Neural cell (in vitro differentiated cells): ENCODE measurements around the gene SLC16A2. TPM values are rescaled to one million over a fixed set of nuclear protein-coding genes. Genes with fewer than 3 reads are reported as not detected.

Experiments
- H2AFZ ChIP-seq: fragments of 200-600, 300-800 bp; sonication (generic), shearing (Covaris generic); 2 replicates; pipeline ENCODE4 v1.6.0; 2014; ENCODE audit warnings: low read depth, mild to moderate bottlenecking, antibody characterized with exemption, low read length, moderate library complexity
- H3F3A ChIP-seq: fragments of 200-600 bp; shearing (Covaris generic); 2 replicates; pipeline ENCODE4 v1.6.1; 2016; ENCODE audit warnings: mild to moderate bottlenecking, moderate library complexity, mixed read lengths, antibody characterized with exemption, low read length; ENCODE audit not compliant: insufficient read depth, poor library complexity, severe bottlenecking
- H3K27ac ChIP-seq: fragments of 200-600, 300-800 bp; sonication (generic), shearing (Covaris generic); 2 replicates; pipeline ENCODE4 v1.5.1; 2014; ENCODE audit warnings: mild to moderate bottlenecking, low read length, moderate library complexity
- H3K27me3 ChIP-seq: fragments of 300-800, 200-600 bp; sonication (generic), shearing (Covaris generic); 2 replicates; pipeline ENCODE4 v1.6.0; 2014; ENCODE audit warnings: mild to moderate bottlenecking, low read depth, low read length, moderate library complexity; ENCODE audit not compliant: insufficient read depth
- H3K36me3 ChIP-seq: fragments of 300-800, 200-600 bp; sonication (generic), shearing (Covaris generic); 2 replicates; pipeline ENCODE4 v1.5.1; 2014; ENCODE audit warnings: mild to moderate bottlenecking, antibody characterized with exemption, low read length, moderate library complexity; ENCODE audit not compliant: insufficient read depth
- H3K4me2 ChIP-seq: fragments of 300-800, 200-600 bp; sonication (generic), shearing (Covaris generic); 2 replicates; pipeline ENCODE4 v1.6.0; 2014; ENCODE audit warnings: mild to moderate bottlenecking, low read length
- H3K4me3 ChIP-seq: fragments of 300-800, 200-600 bp; sonication (generic), shearing (Covaris generic); 2 replicates; pipeline ENCODE4 v1.5.1; 2014; ENCODE audit warnings: mild to moderate bottlenecking, low read length, moderate library complexity
- H3K79me2 ChIP-seq: fragments of 200-600 bp; shearing (Covaris generic); replicated peaks from 2 replicates; pipeline ENCODE4 v1.6.0; 2014; ENCODE audit warnings: mild to moderate bottlenecking, low read length, moderate library complexity; ENCODE audit not compliant: insufficient read depth
- H3K9ac ChIP-seq: fragments of 300-800, 200-600 bp; sonication (generic), shearing (Covaris generic); 2 replicates; pipeline ENCODE4 v1.6.1; 2016; ENCODE audit warnings: mild to moderate bottlenecking, low read length, mixed read lengths
- H3K9me2 ChIP-seq: fragments of 200-600 bp; shearing (Covaris generic); 2 replicates; pipeline ENCODE4 v1.6.1; 2016; ENCODE audit warnings: mild to moderate bottlenecking, low read length, mixed read lengths; ENCODE audit not compliant: insufficient read depth
- H3K9me3 ChIP-seq: fragments of 200-600, 300-800 bp; sonication (generic), shearing (Covaris generic); 2 replicates; pipeline ENCODE4 v1.6.1; 2016; ENCODE audit warnings: mild to moderate bottlenecking, mixed run types, low read length, moderate library complexity, mixed read lengths
- H4K20me1 ChIP-seq: fragments of 200-600 bp; shearing (Covaris generic); 2 replicates; pipeline ENCODE4 v1.6.1; 2016; ENCODE audit warnings: mild to moderate bottlenecking, mixed run types; ENCODE audit not compliant: insufficient read depth
- EP300 ChIP-seq: fragments of 450-650 bp; conservative IDR thresholded peaks from 2 replicates; pipeline ENCODE4 v1.6.1; 2014; ENCODE audit warnings: antibody characterized with exemption, mild to moderate bottlenecking, moderate library complexity; ENCODE audit not compliant: poor library complexity, severe bottlenecking
- EZH2 ChIP-seq: fragments of 200-600, 300-800 bp; shearing (Covaris generic), sonication (generic); IDR thresholded peaks from 2 replicates; pipeline ENCODE4 v1.6.1; 2014; ENCODE audit warnings: antibody characterized with exemption, low read length, borderline replicate concordance, mild to moderate bottlenecking; ENCODE audit not compliant: insufficient read depth, poor library complexity, severe bottlenecking
- MXI1 ChIP-seq: fragments of 450-650 bp; conservative IDR thresholded peaks from 2 replicates; pipeline ENCODE4 v1.6.1; 2014; ENCODE audit warnings: antibody characterized with exemption, mild to moderate bottlenecking; ENCODE audit not compliant: poor library complexity, severe bottlenecking
- POLR2AphosphoS5 ChIP-seq: IDR thresholded peaks from 2 replicates; pipeline ENCODE4 v1.6.1; 2012
- RAD21 ChIP-seq: fragments of 450-650 bp; conservative IDR thresholded peaks from 2 replicates; pipeline ENCODE4 v1.6.1; 2014; ENCODE audit warnings: antibody characterized with exemption, mild to moderate bottlenecking, moderate library complexity
- SMC3 ChIP-seq: fragments of 450-650 bp; conservative IDR thresholded peaks from 2 replicates; pipeline ENCODE4 v1.6.1; 2014; ENCODE audit warnings: antibody characterized with exemption, mild to moderate bottlenecking, moderate library complexity; ENCODE audit not compliant: poor library complexity
- TAF1 ChIP-seq: IDR thresholded peaks from 2 replicates; pipeline ENCODE4 v1.6.1; 2012; ENCODE audit warnings: low read depth
- polyA plus RNA-seq: library from polyadenylated mRNA; depleted of rRNA; stranded (reverse); fragments of >200 nt; gene quantifications from 2 replicates; pipeline ENCODE4 v1.2.3, GENCODE V29; 2014
- TF ChIP-seq, protein P1 (sequence below): IDR thresholded peaks from 2 replicates; pipeline ENCODE4 v1.6.1; 2012; ENCODE audit warnings: borderline replicate concordance

Gene SLC16A2
- polyA plus RNA-seq, 1 donor from 2014 or later: 14.5 TPM

DNA sequence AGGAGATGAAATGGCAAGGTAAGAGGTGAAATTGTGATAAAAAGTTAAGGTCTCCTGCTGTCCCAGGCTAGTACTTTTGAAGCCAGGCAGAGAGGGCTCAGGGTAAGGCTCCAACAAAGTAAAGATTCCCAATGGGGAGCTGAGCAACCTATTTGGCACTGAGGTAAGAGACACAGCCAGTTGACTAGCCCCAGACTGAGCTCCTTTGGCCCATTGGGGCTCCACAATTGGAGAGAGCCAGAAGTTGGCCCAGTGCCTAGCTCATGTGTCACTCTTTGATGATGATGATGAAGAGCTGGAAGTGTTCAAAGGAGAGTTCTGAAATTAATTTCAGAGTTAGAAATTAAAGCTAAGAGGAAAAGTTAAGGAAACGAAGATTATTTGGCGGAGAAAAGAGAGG, 98.6 kb downstream of the SLC16A2 start:
- H3K9me2 ChIP-seq: no peaks in the 10 kb centered on the region
- TF ChIP-seq MXI1 (no peak), SMC3 (no peak), RAD21 (no peak), EZH2 (no peak)
- no peaks in the 10 kb centered on the region for H4K20me1 ChIP-seq
- H3K27ac ChIP-seq: no peak overlapping the region
- no peaks in the 10 kb centered on the region for H3F3A ChIP-seq
- H3K9me3 ChIP-seq: no peaks in the 10 kb centered on the region
- H3K4me3 ChIP-seq: no peak overlapping the region
- no peaks in the 10 kb centered on the region for H3K79me2 ChIP-seq
- H3K9ac ChIP-seq: no peak overlapping the region
- no peak overlapping the region for H2AFZ ChIP-seq
- no peaks in the 10 kb centered on the region for H3K27me3 ChIP-seq
- no peaks in the 10 kb centered on the region for H3K36me3 ChIP-seq
- no peak overlapping the region for H3K4me2 ChIP-seq

DNA sequence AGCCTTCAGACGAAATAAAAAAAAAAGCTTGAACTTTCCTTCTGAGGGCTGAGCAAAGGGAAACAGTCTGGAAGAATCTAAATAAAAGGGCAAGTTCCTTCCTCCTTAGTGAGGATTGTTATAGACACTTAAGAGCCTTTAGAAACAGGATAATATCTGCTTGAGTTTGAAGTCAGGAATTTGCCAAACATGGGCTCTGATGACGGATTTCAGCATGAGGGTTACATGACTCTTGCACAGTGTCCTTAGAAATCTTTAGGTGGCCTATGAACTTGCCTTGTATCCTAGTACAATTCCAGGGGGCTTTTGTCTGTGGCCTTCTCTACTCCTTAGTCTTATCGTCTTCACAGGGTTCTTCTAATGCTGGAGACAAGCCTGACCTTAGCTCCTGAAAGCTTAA, 99.0 kb downstream of the SLC16A2 start:
- Histone ChIP-seq H3F3A (no peaks in the 10 kb centered on the region), H3K79me2 (no peaks in the 10 kb centered on the region), H3K4me3 (no peak overlapping the region), H4K20me1 (no peaks in the 10 kb centered on the region), H3K27ac (no peak overlapping the region), H3K36me3 (no peaks in the 10 kb centered on the region), H3K9ac (no peak overlapping the region), H3K4me2 (no peak overlapping the region), H3K9me2 (no peaks in the 10 kb centered on the region), H3K27me3 (no peaks in the 10 kb centered on the region), H2AFZ (no peak overlapping the region), H3K9me3 (no peaks in the 10 kb centered on the region)
- TF ChIP-seq EP300 (no peak), EZH2 (no peak), SMC3 (no peak), MXI1 (no peak)
- TF ChIP-seq, protein P1, sequence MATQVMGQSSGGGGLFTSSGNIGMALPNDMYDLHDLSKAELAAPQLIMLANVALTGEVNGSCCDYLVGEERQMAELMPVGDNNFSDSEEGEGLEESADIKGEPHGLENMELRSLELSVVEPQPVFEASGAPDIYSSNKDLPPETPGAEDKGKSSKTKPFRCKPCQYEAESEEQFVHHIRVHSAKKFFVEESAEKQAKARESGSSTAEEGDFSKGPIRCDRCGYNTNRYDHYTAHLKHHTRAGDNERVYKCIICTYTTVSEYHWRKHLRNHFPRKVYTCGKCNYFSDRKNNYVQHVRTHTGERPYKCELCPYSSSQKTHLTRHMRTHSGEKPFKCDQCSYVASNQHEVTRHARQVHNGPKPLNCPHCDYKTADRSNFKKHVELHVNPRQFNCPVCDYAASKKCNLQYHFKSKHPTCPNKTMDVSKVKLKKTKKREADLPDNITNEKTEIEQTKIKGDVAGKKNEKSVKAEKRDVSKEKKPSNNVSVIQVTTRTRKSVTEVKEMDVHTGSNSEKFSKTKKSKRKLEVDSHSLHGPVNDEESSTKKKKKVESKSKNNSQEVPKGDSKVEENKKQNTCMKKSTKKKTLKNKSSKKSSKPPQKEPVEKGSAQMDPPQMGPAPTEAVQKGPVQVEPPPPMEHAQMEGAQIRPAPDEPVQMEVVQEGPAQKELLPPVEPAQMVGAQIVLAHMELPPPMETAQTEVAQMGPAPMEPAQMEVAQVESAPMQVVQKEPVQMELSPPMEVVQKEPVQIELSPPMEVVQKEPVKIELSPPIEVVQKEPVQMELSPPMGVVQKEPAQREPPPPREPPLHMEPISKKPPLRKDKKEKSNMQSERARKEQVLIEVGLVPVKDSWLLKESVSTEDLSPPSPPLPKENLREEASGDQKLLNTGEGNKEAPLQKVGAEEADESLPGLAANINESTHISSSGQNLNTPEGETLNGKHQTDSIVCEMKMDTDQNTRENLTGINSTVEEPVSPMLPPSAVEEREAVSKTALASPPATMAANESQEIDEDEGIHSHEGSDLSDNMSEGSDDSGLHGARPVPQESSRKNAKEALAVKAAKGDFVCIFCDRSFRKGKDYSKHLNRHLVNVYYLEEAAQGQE: no peak

DNA sequence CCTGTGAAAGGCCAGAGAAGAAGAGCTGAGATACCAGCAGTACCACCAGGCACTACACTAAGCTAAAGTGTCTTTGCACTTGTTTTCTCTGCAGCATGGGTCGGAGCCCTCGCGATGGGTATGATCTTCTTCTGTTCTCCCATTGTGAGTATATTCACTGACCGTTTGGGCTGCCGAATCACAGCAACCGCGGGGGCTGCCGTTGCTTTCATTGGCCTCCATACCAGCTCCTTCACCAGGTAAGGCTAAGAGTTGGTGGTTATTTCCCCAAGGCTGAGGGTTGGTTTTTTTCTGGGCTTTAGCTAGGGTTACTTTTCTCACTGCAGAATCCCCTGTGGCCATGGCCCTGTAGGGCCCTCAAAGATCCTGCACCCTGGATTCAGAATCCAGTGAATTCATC, 99.6 kb downstream of the SLC16A2 start:
- H3F3A ChIP-seq: no peaks in the 10 kb centered on the region
- H3K9me2 ChIP-seq: no peaks in the 10 kb centered on the region
- H3K27ac ChIP-seq: no peak overlapping the region
- no peaks in the 10 kb centered on the region for H3K79me2 ChIP-seq
- H3K27me3 ChIP-seq: no peaks in the 10 kb centered on the region
- no peak overlapping the region for H3K4me3 ChIP-seq
- H3K9ac ChIP-seq: no peak overlapping the region
- no peak overlapping the region for H2AFZ ChIP-seq
- H3K9me3 ChIP-seq: no peaks in the 10 kb centered on the region
- no peak for TF ChIP-seq POLR2AphosphoS5
- TF ChIP-seq RAD21: no peak
- no peak for TF ChIP-seq EP300
- TF ChIP-seq SMC3: no peak
- TF ChIP-seq, protein P1: no peak
- TF ChIP-seq TAF1: no peak
- no peaks in the 10 kb centered on the region for H3K36me3 ChIP-seq
- no peaks in the 10 kb centered on the region for H4K20me1 ChIP-seq
- no peak overlapping the region for H3K4me2 ChIP-seq
